ENCODE measurements around the gene NDUFB6. TPM values are rescaled to one million over a fixed set of nuclear protein-coding genes. Genes with fewer than 3 reads are reported as not detected.

Gene NDUFB6
- total RNA-seq, 4 donors from 2014 or later: 22.0 to 62.7 (median 33.5) TPM

DNA sequence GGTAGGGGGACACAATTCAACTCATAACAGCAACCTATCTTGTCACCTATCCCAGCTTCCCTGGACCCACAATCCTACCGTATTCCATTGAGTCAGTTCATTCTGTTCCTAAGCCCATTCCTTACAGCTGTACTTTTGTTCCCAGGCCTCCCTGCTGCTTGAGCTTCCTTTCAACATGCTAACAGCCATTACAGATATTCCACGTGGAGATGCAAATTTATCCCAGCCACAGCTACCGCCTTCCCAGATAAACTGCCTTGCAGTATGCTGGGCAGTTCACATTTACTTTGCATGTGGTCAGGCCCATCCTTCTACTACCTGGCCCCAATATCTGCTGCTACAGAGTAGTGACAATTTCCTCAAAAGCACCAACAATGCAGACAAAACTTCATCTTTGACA lies 70.0 kb downstream of the NDUFB6 start:
- TF ChIP-seq, protein P1, sequence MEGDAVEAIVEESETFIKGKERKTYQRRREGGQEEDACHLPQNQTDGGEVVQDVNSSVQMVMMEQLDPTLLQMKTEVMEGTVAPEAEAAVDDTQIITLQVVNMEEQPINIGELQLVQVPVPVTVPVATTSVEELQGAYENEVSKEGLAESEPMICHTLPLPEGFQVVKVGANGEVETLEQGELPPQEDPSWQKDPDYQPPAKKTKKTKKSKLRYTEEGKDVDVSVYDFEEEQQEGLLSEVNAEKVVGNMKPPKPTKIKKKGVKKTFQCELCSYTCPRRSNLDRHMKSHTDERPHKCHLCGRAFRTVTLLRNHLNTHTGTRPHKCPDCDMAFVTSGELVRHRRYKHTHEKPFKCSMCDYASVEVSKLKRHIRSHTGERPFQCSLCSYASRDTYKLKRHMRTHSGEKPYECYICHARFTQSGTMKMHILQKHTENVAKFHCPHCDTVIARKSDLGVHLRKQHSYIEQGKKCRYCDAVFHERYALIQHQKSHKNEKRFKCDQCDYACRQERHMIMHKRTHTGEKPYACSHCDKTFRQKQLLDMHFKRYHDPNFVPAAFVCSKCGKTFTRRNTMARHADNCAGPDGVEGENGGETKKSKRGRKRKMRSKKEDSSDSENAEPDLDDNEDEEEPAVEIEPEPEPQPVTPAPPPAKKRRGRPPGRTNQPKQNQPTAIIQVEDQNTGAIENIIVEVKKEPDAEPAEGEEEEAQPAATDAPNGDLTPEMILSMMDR (IDR thresholded peaks at IDR 0.05): no peak
- H3K4me1 ChIP-seq: no peaks in the 10 kb centered on the region
- peaks cover 0 to 20% (median 0%) of the 10 kb centered on the region in 3 donors for H3K36me3 ChIP-seq
- H3K27ac ChIP-seq: no peak overlapping the region
- no peaks in the 10 kb centered on the region for H3K9me3 ChIP-seq
- no peaks in the 10 kb centered on the region for H3K27me3 ChIP-seq
- no peak overlapping the region for H3K4me3 ChIP-seq
- no peak for DNase-seq

Other genes starting within 250 kb of the NDUFB6 start
- 10 to 100 TPM; 22.3 to 61.8 (median 51.7) TPM for gene ACO1, start 188.5 kb downstream of the NDUFB6 start, total RNA-seq
- 10 to 100 TPM; 15.3 to 21.5 (median 17.7) TPM for gene RIGI, start 47.0 kb downstream of the NDUFB6 start, total RNA-seq
- 1 to 10 TPM in 3 of 4 donors, not detected in 1; 1.0 to 4.2 (median 3.2) TPM for gene SMIM27, start 20.8 kb downstream of the NDUFB6 start, total RNA-seq
- gene TOPORS, start 20.6 kb downstream of the NDUFB6 start, total RNA-seq: 10 to 100 TPM; 14.9 to 22.0 (median 18.6) TPM
- under 1 TPM in 1 of 4 donors, not detected in 3; 0.19 TPM for gene TAF1L, start 62.5 kb upstream of the NDUFB6 start, total RNA-seq
- not detected for gene TMEM215, start 210.4 kb upstream of the NDUFB6 start, total RNA-seq

Data from Peyer's patch (tissue), 4 donors.